Peyer's patch (tissue), 4 donors: ENCODE results near the gene LHX1.

Experiments
- CTCF ChIP-seq, 6 experiments: fragments of 450-650 bp in 4 of 6; fragments of 200-600 bp in 2 of 6; sonication (generic) in 1 of 6; IDR thresholded peaks; one replicate each; pipeline ENCODE4 v1.5.1; 2017 to 2019; ENCODE audit warnings: antibody characterized with exemption in 6 of 6, mild to moderate bottlenecking in 3 of 6, moderate library complexity in 1 of 6
- POLR2A ChIP-seq, 2 donors: fragments of 450-650 bp; IDR thresholded peaks; one replicate each; pipeline ENCODE4 v1.5.1; 2017; ENCODE audit warnings: antibody characterized with exemption in 2 of 2, mild to moderate bottlenecking in 2 of 2, moderate library complexity in 2 of 2

GRCh38 chr17:36951084-36951789 is 14.0 kb downstream of the LHX1 start:
- TF ChIP-seq CTCF (IDR thresholded peaks at IDR 0.05) (no peak), POLR2A (IDR thresholded peaks at IDR 0.05) (no peak)
